ENCODE data around the gene RAB11FIP5.
"Not testable (repeated sequence)": the region's sequence is repeated elsewhere in the genome, so short reads cannot be mapped to it uniquely, and the experiment has no call there.

The RAB11FIP5 gene

GRCh38 chr2:73110168-73111072 is 2.3 kb downstream of the RAB11FIP5 start:
- no peak for DNase-seq (ENCODE audit: low spot score)

GRCh38 chr2:73109431-73110167 is 3.1 kb downstream of the RAB11FIP5 start:
- no peak for DNase-seq (ENCODE audit: low spot score)

GRCh38 chr2:73107211-73107926 is 5.4 kb downstream of the RAB11FIP5 start:
- DNase-seq (ENCODE audit: low spot score): no peak

- no peak for DNase-seq (ENCODE audit: low spot score)
Observed at GRCh38 chr2:73106791-73107190, 6.0 kb downstream of the RAB11FIP5 start.

DNA sequence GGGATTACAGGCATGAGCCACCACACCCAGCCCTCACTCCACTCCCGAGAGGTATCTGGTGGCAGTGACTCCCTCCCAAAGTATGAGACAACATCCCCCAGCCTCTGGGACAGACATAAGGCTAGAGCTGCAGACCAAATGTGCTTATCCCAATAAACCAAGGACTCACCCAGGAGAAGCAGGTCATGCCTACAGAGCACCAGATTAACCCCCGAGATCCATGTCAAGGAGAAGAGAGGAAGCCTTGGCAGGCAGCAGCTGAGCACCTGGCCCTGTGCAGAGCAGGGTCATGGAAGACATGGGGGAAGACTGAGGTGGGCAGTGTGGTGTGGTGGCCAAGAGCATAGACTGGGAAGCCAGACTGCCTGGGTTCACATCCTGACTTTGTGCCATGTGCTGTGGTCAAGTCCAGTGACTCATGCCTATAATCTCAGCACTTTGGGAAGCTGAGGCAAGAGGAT is 7.2 kb downstream of the RAB11FIP5 start:
- no peak for DNase-seq (ENCODE audit: low spot score)

GRCh38 chr2:73104933-73105332 is 7.8 kb downstream of the RAB11FIP5 start:
- DNase-seq (ENCODE audit: low spot score): no peak

- no peak for DNase-seq (ENCODE audit: low spot score)
Observed at GRCh38 chr2:73103018-73103542, 9.7 kb downstream of the RAB11FIP5 start.

DNA sequence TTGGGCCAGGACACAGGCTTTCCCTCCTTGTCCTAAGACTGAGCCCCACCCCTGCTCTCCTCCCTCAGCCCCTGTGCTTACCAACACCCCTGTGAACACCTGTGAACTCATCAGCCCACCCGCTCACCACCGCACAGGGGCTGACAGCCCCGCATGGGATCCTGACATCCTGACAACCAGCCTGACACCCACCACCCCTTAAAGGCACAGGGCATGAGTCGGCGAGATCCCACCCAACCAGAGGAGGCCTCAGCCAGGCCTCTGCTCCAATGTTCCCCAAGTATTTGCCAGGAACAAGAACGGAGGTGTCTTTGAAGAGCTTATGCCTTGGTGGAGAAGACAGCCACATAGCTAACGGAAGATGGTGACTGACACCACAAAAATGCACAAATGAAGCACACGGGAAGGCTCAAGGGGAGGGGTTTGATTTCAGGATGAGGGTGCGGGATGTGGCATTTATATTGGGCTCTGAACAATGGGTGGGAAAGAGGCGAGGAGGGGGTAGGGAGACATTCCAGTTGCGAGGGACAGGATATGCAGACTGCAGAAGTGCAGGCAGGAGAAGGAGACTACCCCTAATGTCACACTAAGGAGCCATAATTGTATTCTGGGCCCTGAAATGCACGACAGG is 11.0 kb downstream of the RAB11FIP5 start:
- DNase-seq (ENCODE audit: low spot score): no peak

GRCh38 chr2:73100956-73101355 is 11.8 kb downstream of the RAB11FIP5 start:
- DNase-seq (ENCODE audit: low spot score): no peak

- no peak for DNase-seq (ENCODE audit: low spot score)
Observed at GRCh38 chr2:73099486-73099885, 13.3 kb downstream of the RAB11FIP5 start.

DNA sequence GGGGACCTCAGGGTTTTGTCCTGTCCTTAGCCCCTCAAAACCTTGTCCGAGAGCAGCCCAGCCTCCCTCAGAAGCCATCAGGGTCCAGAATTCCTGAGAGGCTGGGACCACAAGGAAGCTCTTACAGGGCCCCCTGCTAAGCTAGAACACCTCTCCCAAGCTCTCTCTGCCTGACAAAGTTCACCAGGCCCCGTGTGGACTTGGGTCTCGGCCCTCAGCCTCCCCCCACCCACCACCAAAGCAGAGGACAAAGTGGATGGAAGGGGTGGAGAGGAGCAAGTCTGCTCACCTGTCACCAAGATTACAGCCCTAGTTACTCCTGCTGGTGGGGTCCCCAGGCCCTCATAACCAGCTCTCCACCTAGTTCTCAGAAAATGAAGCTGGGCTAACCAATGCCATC is 16.8 kb downstream of the RAB11FIP5 start:
- no peak for DNase-seq (ENCODE audit: low spot score)

GRCh38 chr2:73093601-73094218 is 19.0 kb downstream of the RAB11FIP5 start:
- not testable (repeated sequence) for DNase-seq (ENCODE audit: low spot score)

- no peak for DNase-seq (ENCODE audit: low spot score)
Observed at GRCh38 chr2:73092146-73092783, 20.5 kb downstream of the RAB11FIP5 start.

GRCh38 chr2:73091696-73092095 is 21.1 kb downstream of the RAB11FIP5 start:
- no peak for DNase-seq (ENCODE audit: low spot score)

DNA sequence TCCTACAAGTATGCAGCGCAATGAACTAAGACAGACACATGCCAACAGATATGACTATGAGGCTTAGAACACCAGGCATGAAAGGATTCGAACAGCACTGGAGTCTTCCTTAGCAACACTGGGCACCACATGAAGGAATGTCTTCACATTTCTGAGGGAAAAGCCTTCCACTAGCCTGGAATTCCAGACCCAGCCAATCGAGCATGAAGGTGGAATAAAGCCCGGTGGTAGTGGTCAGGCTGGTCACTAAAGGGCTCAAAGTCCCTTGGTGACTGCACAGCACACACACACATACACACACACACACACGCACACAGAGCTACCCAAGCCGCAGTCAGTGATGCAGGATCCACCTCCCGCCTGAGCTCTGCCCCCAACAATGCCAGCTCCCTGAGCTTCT is 21.6 kb downstream of the RAB11FIP5 start:
- no peak for DNase-seq (ENCODE audit: low spot score)

DNA sequence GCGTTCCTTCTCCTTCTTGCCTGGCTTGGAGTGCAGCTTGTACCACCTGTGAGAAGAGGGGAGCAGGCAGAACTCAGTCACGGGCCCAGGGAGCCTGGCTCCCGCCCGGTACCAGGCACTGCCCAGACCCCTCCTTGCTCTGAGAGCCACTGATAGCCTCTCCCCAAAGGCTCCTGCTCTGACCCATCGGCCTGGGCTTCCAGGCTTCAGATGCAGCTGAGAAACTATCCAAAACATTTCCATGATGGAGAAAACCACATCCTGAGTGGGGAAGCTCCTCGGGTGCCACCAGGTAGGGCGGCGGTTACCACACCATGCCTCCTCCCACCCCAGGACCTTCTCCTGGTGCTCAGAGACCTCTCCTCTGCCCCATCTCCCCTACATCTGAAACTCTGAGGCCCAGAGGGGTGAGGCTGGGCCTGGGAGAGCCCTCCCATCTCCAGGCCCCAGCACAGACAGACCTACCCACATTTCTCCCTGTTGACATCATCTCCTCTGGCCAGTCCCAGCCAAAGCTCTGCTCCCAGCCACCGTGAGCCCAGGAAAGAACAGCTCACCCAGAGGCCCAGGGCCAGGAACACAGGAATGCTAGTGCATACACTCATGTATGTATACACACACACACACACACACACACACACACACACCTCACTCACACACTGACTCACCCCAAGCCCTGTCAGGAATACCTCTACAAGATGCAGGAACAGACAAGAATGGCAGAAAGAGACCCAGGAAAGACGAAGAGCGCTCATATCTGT is 23.3 kb downstream of the RAB11FIP5 start:
- DNase-seq (ENCODE audit: low spot score): peak; percentile 81

DNA sequence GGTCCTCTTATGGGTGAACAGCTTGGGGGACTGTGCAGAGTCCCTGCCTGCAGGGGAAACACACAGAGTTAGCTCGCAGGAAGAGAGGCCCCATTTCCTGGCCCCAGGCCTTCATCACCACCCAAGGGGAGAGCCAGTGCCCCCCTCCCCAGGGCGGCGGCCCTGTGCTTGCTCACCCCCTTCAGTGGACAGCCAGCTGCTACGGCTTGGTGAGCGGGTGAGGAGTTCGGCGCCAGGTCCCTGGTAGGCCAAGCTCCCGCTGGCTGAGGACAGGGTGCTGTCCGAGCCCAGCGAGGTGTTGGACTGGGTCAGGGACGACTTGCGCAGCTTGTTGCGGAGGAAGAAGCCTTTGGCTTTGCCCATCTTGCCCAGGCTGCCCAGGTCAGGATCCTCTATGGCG is 24.0 kb downstream of the RAB11FIP5 start:
- no peak for DNase-seq (ENCODE audit: low spot score)

GRCh38 chr2:73088211-73088610 is 24.5 kb downstream of the RAB11FIP5 start:
- no peak for DNase-seq (ENCODE audit: low spot score)

DNA sequence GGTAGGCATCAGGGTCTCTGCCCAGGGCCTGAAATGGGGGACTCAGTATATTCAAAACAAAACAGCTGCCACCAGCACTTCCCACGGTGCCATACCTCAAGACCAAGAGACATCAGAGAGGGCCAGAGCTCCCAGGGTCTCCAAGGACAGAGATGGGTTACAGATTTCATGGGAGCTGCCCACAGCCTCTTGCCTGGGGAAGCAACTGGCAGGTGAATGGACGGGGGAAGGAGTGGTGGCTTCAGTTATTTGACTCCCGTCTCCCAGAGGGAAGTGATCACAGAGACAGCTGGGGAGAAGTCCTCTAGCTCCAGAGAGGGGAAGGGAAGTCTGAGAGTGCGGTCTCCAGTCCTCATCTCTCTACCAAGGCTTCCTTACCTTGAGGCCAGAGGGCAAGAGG is 25.4 kb downstream of the RAB11FIP5 start:
- DNase-seq (ENCODE audit: low spot score): no peak

GRCh38 chr2:73085691-73086090 is 27.1 kb downstream of the RAB11FIP5 start:
- DNase-seq (ENCODE audit: low spot score): peak; percentile 70
